ENCODE data around the gene WASHC4. TPM values are rescaled to one million over a fixed set of nuclear protein-coding genes. Genes with fewer than 3 reads are reported as not detected.

Gene WASHC4
- total and polyA plus RNA-seq, 10 of the 15 experiments (the other 5 are each of a cell fraction or from before 2014, with no cell fraction given), result 16.0 to 50.6 (median 34.0) TPM

GRCh38 chr12:105067511-105068031, 40.0 kb upstream of the WASHC4 start:
- no peaks in the 10 kb centered on the region for H3K36me3 ChIP-seq (ENCODE audit: control insufficient read depth in 2 of 2, insufficient read depth in 2 of 2, low read length in 1 of 2)
- no peak overlapping the region for H2AFZ ChIP-seq (ENCODE audit: control insufficient read depth, low read depth, low read length)
- CTCF ChIA-PET, result interaction anchor here (1.1 kb wide), 1 partner anchor 18 kb away, joined by 3 read pairs; no protein-coding TSS in a partner anchor
- no peak overlapping the region for H3K4me3 ChIP-seq
- WGBS (ENCODE audit: insufficient coverage, insufficient replicate concordance, low lambda C conversion rate, missing lambda C conversion rate), result 64% methylated on average over 6 of the region's 6 CpGs
- ATAC-seq, result no peak
- no TSS peak for BruUV-seq (replicated peaks)
- SMC1A ChIA-PET (ENCODE audit: uncharacterized antibody, unreplicated experiment), result interaction anchor here (0.6 to 1.5 kb wide), 3 partner anchors 132 to 686 kb away, joined by 3 read pairs; no protein-coding TSS in a partner anchor
- H3K27ac ChIP-seq (ENCODE audit: control insufficient read depth, insufficient read depth), result no peak overlapping the region
- no peak for FAIRE-seq
- POLR2A ChIA-PET, result no interaction called here
- H3K9ac ChIP-seq (ENCODE audit: control insufficient read depth, insufficient read depth, low read length), result no peak overlapping the region
- H3K79me2 ChIP-seq (ENCODE audit: control insufficient read depth, insufficient read depth, low read length), result no peaks in the 10 kb centered on the region
- RAD21 ChIA-PET (ENCODE audit: unreplicated experiment), result interaction anchor here (1.0 to 1.1 kb wide), 2 partner anchors 12 to 14 kb away, joined by 3 to 5 read pairs; no protein-coding TSS in a partner anchor
- H3K4me1 ChIP-seq (ENCODE audit: control insufficient read depth, insufficient read depth, low read length), result no peaks in the 10 kb centered on the region
- H4K20me1 ChIP-seq (ENCODE audit: control insufficient read depth, insufficient read depth), result no peaks in the 10 kb centered on the region
- H3K9me3 ChIP-seq (replicated peaks; ENCODE audit: control insufficient read depth, insufficient read depth, low read length), result no peaks in the 10 kb centered on the region
- no peak overlapping the region for H3K4me2 ChIP-seq (ENCODE audit: control insufficient read depth, insufficient read depth)
- DNase-seq (ENCODE audit: low read depth, low spot score), result no peak
- intact Hi-C loops (cut with micrococcal nuclease; ENCODE audit: unreplicated experiment) (no loop called here), in situ Hi-C loops (cut with MboI) (no loop called here)
- no peaks in the 10 kb centered on the region for H3K27me3 ChIP-seq (replicated peaks in 1 of 2; ENCODE audit: control insufficient read depth in 2 of 2, insufficient read depth in 2 of 2, low read length in 1 of 2)
- TF ChIP-seq MYC (IDR thresholded peaks at IDR 0.05; ENCODE audit: insufficient read depth, insufficient read length, insufficient replicate concordance, low read length, severe bottlenecking) (no peak), SPI1 (IDR thresholded peaks at IDR 0.05; ENCODE audit: borderline replicate concordance, insufficient read depth, low read depth, low read length) (no peak), PKNOX1 (IDR thresholded peaks at IDR 0.05) (no peak), USF1 (IDR thresholded peaks at IDR 0.05; ENCODE audit: borderline replicate concordance, extremely low read length, insufficient read depth, low read depth, low read length) (no peak), NFIC (IDR thresholded peaks at IDR 0.05; ENCODE audit: low read depth, low read length) (no peak), PRDM15 (CRISPR knock-in tag; IDR thresholded peaks at IDR 0.05) (no peak), SIX5 (IDR thresholded peaks at IDR 0.05; ENCODE audit: low read depth, low read length, severe bottlenecking) (no peak), IKZF1 (conservative IDR thresholded peaks at IDR 0.05) (no peak)
